Measurements from ENCODE around the gene HIF3A.

Gene HIF3A

GRCh38 chr19:46355234-46356148 is 58.6 kb downstream of the HIF3A start:
- H3K27ac ChIP-seq: no peak overlapping the region
- no peak for TF ChIP-seq CTCF (IDR thresholded peaks at IDR 0.05)
- no peak for TF ChIP-seq ZFX (IDR thresholded peaks at IDR 0.05; ENCODE audit: borderline replicate concordance)

GRCh38 chr19:46356149-46357055 is 59.6 kb downstream of the HIF3A start:
- TF ChIP-seq CTCF (IDR thresholded peaks at IDR 0.05): no peak
- TF ChIP-seq ZFX (IDR thresholded peaks at IDR 0.05; ENCODE audit: borderline replicate concordance): no peak
- no peak overlapping the region for H3K27ac ChIP-seq

- no peak for TF ChIP-seq CTCF (IDR thresholded peaks at IDR 0.05)
- no peak for TF ChIP-seq ZFX (IDR thresholded peaks at IDR 0.05; ENCODE audit: borderline replicate concordance)
- H3K27ac ChIP-seq: no peak overlapping the region
These were observed 61.2 kb downstream of the HIF3A start for GRCh38 chr19:46357846-46358583.

- no peak for TF ChIP-seq CTCF (IDR thresholded peaks at IDR 0.05)
- no peak for TF ChIP-seq ZFX (IDR thresholded peaks at IDR 0.05; ENCODE audit: borderline replicate concordance)
- no peak overlapping the region for H3K27ac ChIP-seq
These were observed 65.1 kb downstream of the HIF3A start for GRCh38 chr19:46361915-46362314.

- TF ChIP-seq ZFX (IDR thresholded peaks at IDR 0.05; ENCODE audit: borderline replicate concordance): no peak
- TF ChIP-seq CTCF (IDR thresholded peaks at IDR 0.05): no peak
- H3K27ac ChIP-seq: no peak overlapping the region
These were observed 67.5 kb downstream of the HIF3A start for GRCh38 chr19:46364359-46364758.

- no peak overlapping the region for H3K27ac ChIP-seq
- TF ChIP-seq CTCF (IDR thresholded peaks at IDR 0.05) (no peak), ZFX (IDR thresholded peaks at IDR 0.05; ENCODE audit: borderline replicate concordance) (no peak)
These were observed 68.7 kb downstream of the HIF3A start for GRCh38 chr19:46365561-46365960.
